ENCODE results near the gene CNOT11. TPM values are rescaled to one million over a fixed set of nuclear protein-coding genes. Genes with fewer than 3 reads are reported as not detected.

Gene CNOT11
- total and polyA plus RNA-seq, 2 donors (not counting 1 experiment from before 2014, with no cell fraction given): 37.6 to 46.3 TPM

- ATAC-seq (ENCODE audit: low read depth): no peak
- Mint-ChIP-seq H3K4me1 (peaks cover 6% of the 10 kb centered on the region), H3K27me3 (no peaks in the 10 kb centered on the region), H3K4me3 (no peak overlapping the region), H3K27ac (no peak overlapping the region), H3K9me3 (ENCODE audit: insufficient read depth) (no peaks in the 10 kb centered on the region)
- TF ChIP-seq CTCF (IDR thresholded peaks at IDR 0.05) (no peak), EZH2 (IDR thresholded peaks at IDR 0.05; ENCODE audit: borderline replicate concordance, insufficient read depth, low read depth, low read length, poor library complexity, severe bottlenecking) (no peak)
- H3K27ac ChIP-seq (ENCODE audit: low read length in 2 of 2): no peak overlapping the region
- H3K4me3 ChIP-seq (ENCODE audit: control extremely low read depth in 1 of 5, extremely low read depth in 1 of 5, insufficient read depth in 1 of 5, low read depth in 2 of 5, low read length in 4 of 5): no peak overlapping the region
- no peak overlapping the region for H3K4me2 ChIP-seq (replicated peaks; ENCODE audit: low read depth, low read length, poor library complexity, severe bottlenecking)
- 100% methylated on average over 2 of the region's 4 CpGs for WGBS (ENCODE audit: insufficient coverage)
- no peaks in the 10 kb centered on the region for H3K9me3 ChIP-seq (ENCODE audit: control extremely low read depth in 1 of 3, control insufficient read depth in 2 of 3, insufficient read depth in 1 of 3, low read length in 2 of 3)
- H4K20me1 ChIP-seq (ENCODE audit: control insufficient read depth, insufficient read depth, low read length, poor library complexity, severe bottlenecking): peaks cover 33% of the 10 kb centered on the region
- no peak for DNase-seq
- POLR2A ChIA-PET: no interaction called here
- H2AFZ ChIP-seq (ENCODE audit: insufficient read depth, low read depth, low read length, poor library complexity, severe bottlenecking): no peak overlapping the region
- H3K36me3 ChIP-seq (replicated peaks in 1 of 2; ENCODE audit: control extremely low read depth in 1 of 2, control insufficient read depth in 1 of 2, extremely low read depth in 1 of 2, insufficient read depth in 2 of 2, low read length in 1 of 2): peaks cover 3 to 67% of the 10 kb centered on the region in 2 experiments
- CTCF ChIA-PET: interaction anchor here (1.4 kb wide), 1 partner anchor 157 kb away, joined by 3 read pairs; no protein-coding TSS in a partner anchor
- no peaks in the 10 kb centered on the region for H3K4me1 ChIP-seq (ENCODE audit: control insufficient read depth in 2 of 2, insufficient read depth in 2 of 2, low read length in 2 of 2)
- H3K27me3 ChIP-seq (replicated peaks in 1 of 4; ENCODE audit: control extremely low read depth in 1 of 4, control insufficient read depth in 3 of 4, insufficient read depth in 4 of 4, low read length in 3 of 4): no peaks in the 10 kb centered on the region
- H3K9ac ChIP-seq (ENCODE audit: low read length): no peak overlapping the region
- intact Hi-C loops (cut with micrococcal nuclease): no loop called here
- peaks cover 3% of the 10 kb centered on the region for H3K79me2 ChIP-seq (ENCODE audit: control insufficient read depth, insufficient read depth, low read length)
Measured at GRCh38 chr2:101262142-101262541, 9.5 kb downstream of the CNOT11 start.

GRCh38 chr2:101263377-101263800, 10.7 kb downstream of the CNOT11 start:
- no peak for ATAC-seq (ENCODE audit: low read depth)
- peaks cover 24% of the 10 kb centered on the region for H4K20me1 ChIP-seq (ENCODE audit: control insufficient read depth, insufficient read depth, low read length, poor library complexity, severe bottlenecking)
- no peak for DNase-seq
- TF ChIP-seq EZH2 (IDR thresholded peaks at IDR 0.05; ENCODE audit: borderline replicate concordance, insufficient read depth, low read depth, low read length, poor library complexity, severe bottlenecking) (no peak), CTCF (IDR thresholded peaks at IDR 0.05) (no peak)
- Mint-ChIP-seq H3K27ac (no peak overlapping the region), H3K4me1 (peaks cover 8% of the 10 kb centered on the region), H3K4me3 (no peak overlapping the region), H3K27me3 (no peaks in the 10 kb centered on the region), H3K9me3 (ENCODE audit: insufficient read depth) (no peaks in the 10 kb centered on the region)
- no peak overlapping the region for H3K27ac ChIP-seq (ENCODE audit: low read length in 2 of 2)
- CTCF ChIA-PET: interaction anchor here (0.7 kb wide), 1 partner anchor 1198 kb away, joined by 3 read pairs; no protein-coding TSS in a partner anchor
- POLR2A ChIA-PET: no interaction called here
- H3K4me2 ChIP-seq (replicated peaks; ENCODE audit: low read depth, low read length, poor library complexity, severe bottlenecking): no peak overlapping the region
- intact Hi-C loops (cut with micrococcal nuclease): no loop called here
- H3K9ac ChIP-seq (ENCODE audit: low read length): no peak overlapping the region
- H3K4me1 ChIP-seq (ENCODE audit: control insufficient read depth in 2 of 2, insufficient read depth in 2 of 2, low read length in 2 of 2): no peaks in the 10 kb centered on the region
- WGBS (ENCODE audit: insufficient coverage): no CpG with 5 or more reads among the region's 1 CpG
- no peaks in the 10 kb centered on the region for H3K27me3 ChIP-seq (replicated peaks in 1 of 4; ENCODE audit: control extremely low read depth in 1 of 4, control insufficient read depth in 3 of 4, insufficient read depth in 4 of 4, low read length in 3 of 4)
- no peaks in the 10 kb centered on the region for H3K9me3 ChIP-seq (ENCODE audit: control extremely low read depth in 1 of 3, control insufficient read depth in 2 of 3, insufficient read depth in 1 of 3, low read length in 2 of 3)
- H3K36me3 ChIP-seq (replicated peaks in 1 of 2; ENCODE audit: control extremely low read depth in 1 of 2, control insufficient read depth in 1 of 2, extremely low read depth in 1 of 2, insufficient read depth in 2 of 2, low read length in 1 of 2): peaks cover 3 to 71% of the 10 kb centered on the region in 2 experiments
- peaks cover 3% of the 10 kb centered on the region for H3K79me2 ChIP-seq (ENCODE audit: control insufficient read depth, insufficient read depth, low read length)
- H2AFZ ChIP-seq (ENCODE audit: insufficient read depth, low read depth, low read length, poor library complexity, severe bottlenecking): no peak overlapping the region
- no peak overlapping the region for H3K4me3 ChIP-seq (ENCODE audit: control extremely low read depth in 1 of 5, extremely low read depth in 1 of 5, insufficient read depth in 1 of 5, low read depth in 2 of 5, low read length in 4 of 5)
